H9 (cell line): ENCODE data around the gene LGALS7B. TPM values are rescaled to one million over a fixed set of nuclear protein-coding genes. Genes with fewer than 3 reads are reported as not detected.
"Not testable (repeated sequence)": the region's sequence is repeated elsewhere in the genome, so short reads cannot be mapped to it uniquely, and the experiment has no call there.

ENCODE experiments used
- DNase-seq: peaks from one replicate; pipeline ENCODE4 v3.0.0-alpha.2; 2017
- H2AFZ ChIP-seq: one replicate; pipeline ENCODE4 v1.6.1; 2013; ENCODE audit warnings: mild to moderate bottlenecking, low read length, control low read depth, moderate library complexity
- H2AK5ac ChIP-seq: 2 replicates; pipeline ENCODE4 v1.6.1; 2013; ENCODE audit warnings: low read length, control low read depth, mixed read lengths; ENCODE audit not compliant: insufficient read length
- H2BK120ac ChIP-seq: one replicate; pipeline ENCODE4 v1.6.1; 2013; ENCODE audit warnings: low read depth, mild to moderate bottlenecking, low read length, control low read depth, inconsistent platforms; ENCODE audit not compliant: poor library complexity, severe bottlenecking
- H2BK12ac ChIP-seq: 2 replicates; pipeline ENCODE4 v1.6.1; 2013; ENCODE audit warnings: low read length, control low read depth, mixed read lengths, low read depth; ENCODE audit not compliant: insufficient read length
- H2BK15ac ChIP-seq: 2 replicates; pipeline ENCODE4 v1.6.1; 2013; ENCODE audit warnings: low read depth, low read length, control low read depth
- H2BK20ac ChIP-seq: one replicate; pipeline ENCODE4 v1.6.1; 2013; ENCODE audit warnings: low read depth, mild to moderate bottlenecking, low read length, control low read depth, inconsistent platforms; ENCODE audit not compliant: poor library complexity, severe bottlenecking
- H2BK5ac ChIP-seq: 2 replicates; pipeline ENCODE4 v1.6.1; 2013; ENCODE audit warnings: low read length, control low read depth, mixed read lengths; ENCODE audit not compliant: insufficient read length
- H3K14ac ChIP-seq: 2 replicates; pipeline ENCODE4 v1.6.1; 2013; ENCODE audit warnings: low read length, control low read depth; ENCODE audit not compliant: insufficient read depth
- H3K18ac ChIP-seq: 2 replicates; pipeline ENCODE4 v1.6.1; 2013; ENCODE audit warnings: low read depth, mild to moderate bottlenecking, mixed read lengths, low read length, control low read depth; ENCODE audit not compliant: insufficient read length
- H3K23ac ChIP-seq: 2 replicates; pipeline ENCODE4 v1.6.1; 2013; ENCODE audit warnings: low read length, control low read depth, mixed read lengths, low read depth; ENCODE audit not compliant: insufficient read length
- H3K23me2 ChIP-seq: 2 replicates; pipeline ENCODE4 v1.6.1; 2013; ENCODE audit warnings: low read depth, mild to moderate bottlenecking, mixed read lengths, low read length, control low read depth; ENCODE audit not compliant: insufficient read length, poor library complexity, severe bottlenecking
- H3K27ac ChIP-seq: 2 replicates; pipeline ENCODE4 v1.5.1; 2013; ENCODE audit warnings: low read length, control low read depth, mixed read lengths, low read depth; ENCODE audit not compliant: insufficient read length
- H3K27me3 ChIP-seq: 2 replicates; pipeline ENCODE4 v1.6.1; 2013; ENCODE audit warnings: low read length, control low read depth, inconsistent platforms; ENCODE audit not compliant: insufficient read depth
- H3K4ac ChIP-seq: 2 replicates; pipeline ENCODE4 v1.6.1; 2013; ENCODE audit warnings: low read depth, mild to moderate bottlenecking, control low read depth, inconsistent platforms, low read length, moderate library complexity
- H3K4me1 ChIP-seq: 2 replicates; pipeline ENCODE4 v1.6.1; 2013; ENCODE audit warnings: low read length, control low read depth, inconsistent platforms; ENCODE audit not compliant: insufficient read depth
- H3K4me2 ChIP-seq: 2 replicates; pipeline ENCODE4 v1.6.1; 2013; ENCODE audit warnings: low read length, control low read depth, mixed read lengths; ENCODE audit not compliant: insufficient read length, insufficient read depth
- H3K56ac ChIP-seq: 2 replicates; pipeline ENCODE4 v1.6.1; 2013; ENCODE audit warnings: low read depth, mild to moderate bottlenecking, mixed read lengths, low read length, control low read depth; ENCODE audit not compliant: insufficient read length
- H3K79me1 ChIP-seq: 2 replicates; pipeline ENCODE4 v1.6.1; 2013; ENCODE audit warnings: low read depth, mild to moderate bottlenecking, moderate library complexity, low read length, control low read depth, inconsistent platforms; ENCODE audit not compliant: insufficient read depth, poor library complexity, severe bottlenecking
- H3K79me2 ChIP-seq: 2 replicates; pipeline ENCODE4 v1.6.1; 2013; ENCODE audit warnings: low read length, control low read depth, inconsistent platforms; ENCODE audit not compliant: insufficient read depth
- H3K9ac ChIP-seq: 2 replicates; pipeline ENCODE4 v1.6.1; 2013; ENCODE audit warnings: low read length, control low read depth, mixed read lengths; ENCODE audit not compliant: insufficient read length; ENCODE audit errors: extremely low read depth
- H3K9me3 ChIP-seq: one replicate; pipeline ENCODE4 v1.6.1; 2013; ENCODE audit warnings: low read depth, low read length, inconsistent platforms; ENCODE audit not compliant: control insufficient read depth
- H3T11ph ChIP-seq: one replicate; pipeline ENCODE4 v1.6.1; 2013; ENCODE audit warnings: mild to moderate bottlenecking, low read length, control low read depth, inconsistent platforms
- H4K20me1 ChIP-seq: one replicate; pipeline ENCODE4 v1.6.1; 2013; ENCODE audit not compliant: control insufficient read depth, insufficient read length, insufficient read depth
- H4K5ac ChIP-seq: 2 replicates; pipeline ENCODE4 v1.6.1; 2013; ENCODE audit warnings: low read depth, mild to moderate bottlenecking, mixed read lengths, low read length, control low read depth; ENCODE audit not compliant: insufficient read length
- H4K8ac ChIP-seq: replicated peaks from 2 replicates; pipeline ENCODE4 v1.6.1; 2013; ENCODE audit warnings: low read length, control low read depth, mixed read lengths, low read depth; ENCODE audit not compliant: insufficient read length
- H4K91ac ChIP-seq: 2 replicates; pipeline ENCODE4 v1.6.1; 2013; ENCODE audit warnings: low read depth, mild to moderate bottlenecking, moderate library complexity, mixed read lengths, low read length, control low read depth; ENCODE audit not compliant: insufficient read length
- H3K27ac Mint-ChIP-seq, 3 experiments: 2 replicates in 2 of 3; 3 replicates in 1 of 3; pipeline ENCODE4 v1.8.0; 2020 to 2021; ENCODE audit warnings: mixed read lengths in 3 of 3, mild to moderate bottlenecking in 1 of 3, moderate library complexity in 1 of 3
- H3K27me3 Mint-ChIP-seq: 2 replicates; pipeline ENCODE4 v1.8.0; 2021; ENCODE audit warnings: low read depth, mild to moderate bottlenecking, moderate library complexity, mixed read lengths
- H3K36me3 Mint-ChIP-seq, 3 experiments: 2 replicates in 2 of 3; 3 replicates in 1 of 3; pipeline ENCODE4 v1.8.0; 2020 to 2021; ENCODE audit warnings: low read depth in 3 of 3, mixed read lengths in 3 of 3; ENCODE audit not compliant: insufficient read depth in 1 of 3
- H3K4me1 Mint-ChIP-seq, 2 experiments: 2 replicates each; pipeline ENCODE4 v1.8.0; 2020; ENCODE audit warnings: mixed read lengths in 2 of 2
- H3K4me3 Mint-ChIP-seq, 2 experiments: 2 replicates in 1 of 2; 3 replicates in 1 of 2; pipeline ENCODE4 v1.8.0; 2020 to 2021; ENCODE audit warnings: mild to moderate bottlenecking in 2 of 2, mixed read lengths in 2 of 2, moderate library complexity in 1 of 2
- H3K9me3 Mint-ChIP-seq, 2 experiments: 2 replicates in 1 of 2; 3 replicates in 1 of 2; pipeline ENCODE4 v1.8.0; 2020; ENCODE audit warnings: mild to moderate bottlenecking in 2 of 2, mixed read lengths in 2 of 2, moderate library complexity in 1 of 2
- WGBS: extraction: QIAGEN DNeasy Blood & Tissue Kit; methylation state at CpG from one replicate; pipeline ENCODE4 v1.1.7; 2013; ENCODE audit warnings: missing lambda C conversion rate, low lambda C conversion rate, mixed read lengths; ENCODE audit not compliant: insufficient read length; ENCODE audit errors: extremely low coverage; 5-methylcytosine and 5-hydroxymethylcytosine counted together
- total RNA-seq: library from RNA; stranded (reverse); gene quantifications from 2 replicates; pipeline ENCODE4 v1.2.1, GENCODE V29; 2021

LGALS7B gene
- total RNA-seq, 1 experiment from 2014 or later, result 0.90 TPM

DNA sequence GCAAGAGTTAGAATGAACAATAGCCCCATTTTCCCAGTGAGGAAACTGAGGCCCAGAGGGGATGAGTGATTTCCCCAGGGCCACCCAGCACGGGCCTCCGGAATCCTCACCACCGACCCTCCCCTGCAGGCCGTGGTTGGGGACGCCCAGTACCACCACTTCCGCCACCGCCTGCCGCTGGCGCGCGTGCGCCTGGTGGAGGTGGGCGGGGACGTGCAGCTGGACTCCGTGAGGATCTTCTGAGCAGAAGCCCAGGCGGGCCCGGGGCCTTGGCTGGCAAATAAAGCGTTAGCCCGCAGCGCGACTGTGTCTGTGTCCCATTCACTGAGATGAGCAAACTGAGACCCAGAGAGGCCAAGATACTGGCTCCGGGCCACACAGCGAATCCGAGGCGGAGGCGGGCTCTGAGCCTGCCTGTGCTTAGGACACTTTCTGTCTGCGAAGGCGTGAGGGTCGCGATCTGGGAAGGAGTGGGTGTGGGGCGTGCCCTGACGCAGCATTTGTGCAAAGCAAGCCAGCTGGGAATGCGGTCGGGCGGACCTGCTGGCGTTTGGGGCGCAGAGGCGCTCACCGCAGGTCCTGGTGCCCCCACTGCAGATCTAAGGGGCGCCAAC, 2.6 kb downstream of the LGALS7B start:
- not testable (repeated sequence) for H2AK5ac ChIP-seq, H2BK15ac ChIP-seq, H3K9me3 Mint-ChIP-seq, H3K27ac Mint-ChIP-seq, H3K4me3 Mint-ChIP-seq, H3T11ph ChIP-seq, H3K9ac ChIP-seq, DNase-seq, H2BK120ac ChIP-seq, H3K79me1 ChIP-seq, H3K14ac ChIP-seq, H3K4me1 Mint-ChIP-seq, H3K23me2 ChIP-seq, H3K4me1 ChIP-seq, H3K4me2 ChIP-seq, H4K91ac ChIP-seq, H3K27me3 Mint-ChIP-seq, H3K27ac ChIP-seq, H3K4ac ChIP-seq, H3K18ac ChIP-seq, H4K20me1 ChIP-seq, H4K8ac ChIP-seq, H3K23ac ChIP-seq, H3K27me3 ChIP-seq, H3K36me3 Mint-ChIP-seq, H3K56ac ChIP-seq, H2BK5ac ChIP-seq, H3K9me3 ChIP-seq, H4K5ac ChIP-seq, H2BK20ac ChIP-seq, H2BK12ac ChIP-seq, H3K79me2 ChIP-seq, H2AFZ ChIP-seq
- no CpG with 5 or more reads among the region's 40 CpGs for WGBS
